Measurements from ENCODE around the gene NKX6-1.

The NKX6-1 gene

DNA sequence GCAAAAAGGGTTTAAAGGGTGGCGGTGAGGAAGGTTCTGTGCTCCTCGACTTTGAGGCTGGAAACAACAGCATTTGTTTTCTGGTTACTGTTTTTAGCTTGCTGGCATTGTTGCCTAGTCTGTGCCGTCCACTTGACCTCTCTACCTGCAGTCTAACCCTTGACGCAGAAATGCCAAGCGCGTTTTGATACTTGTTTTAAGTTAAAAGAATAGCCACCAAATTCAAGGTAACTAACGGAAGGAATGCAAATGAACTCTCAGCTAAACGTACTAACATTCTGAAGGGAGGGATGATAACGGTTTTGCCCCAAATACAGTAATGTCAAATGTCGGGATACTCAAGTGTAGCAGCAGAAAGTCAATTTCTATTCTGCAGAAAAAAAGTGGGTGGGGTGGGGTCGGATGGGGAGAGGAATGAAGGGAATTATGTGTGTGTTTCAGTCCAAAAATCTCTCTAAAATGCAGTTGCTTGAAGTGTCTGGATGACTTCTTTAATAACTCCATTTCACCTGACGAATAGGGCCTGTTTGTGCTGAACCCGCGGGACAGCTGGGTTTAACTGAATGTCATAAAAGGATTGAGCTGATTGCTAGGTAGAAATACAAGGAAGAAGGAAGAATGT is 3.4 kb upstream of the NKX6-1 start:
- Histone ChIP-seq H3K4me1 (ENCODE audit: control insufficient read depth in 1 of 2, insufficient read depth in 1 of 2, low read depth in 1 of 2, low read length in 1 of 2) (peaks cover 10 to 22% of the 10 kb centered on the region in 2 experiments), H3K27me3 (peaks cover 100% of the 10 kb centered on the region), H3K36me3 (no peaks in the 10 kb centered on the region), H3K9me3 (no peaks in the 10 kb centered on the region), H3K4me3 (ENCODE audit: low read depth in 1 of 2, low read length in 1 of 2) (no peak overlapping the region), H3K27ac (no peak overlapping the region)
- TF ChIP-seq, protein P1, sequence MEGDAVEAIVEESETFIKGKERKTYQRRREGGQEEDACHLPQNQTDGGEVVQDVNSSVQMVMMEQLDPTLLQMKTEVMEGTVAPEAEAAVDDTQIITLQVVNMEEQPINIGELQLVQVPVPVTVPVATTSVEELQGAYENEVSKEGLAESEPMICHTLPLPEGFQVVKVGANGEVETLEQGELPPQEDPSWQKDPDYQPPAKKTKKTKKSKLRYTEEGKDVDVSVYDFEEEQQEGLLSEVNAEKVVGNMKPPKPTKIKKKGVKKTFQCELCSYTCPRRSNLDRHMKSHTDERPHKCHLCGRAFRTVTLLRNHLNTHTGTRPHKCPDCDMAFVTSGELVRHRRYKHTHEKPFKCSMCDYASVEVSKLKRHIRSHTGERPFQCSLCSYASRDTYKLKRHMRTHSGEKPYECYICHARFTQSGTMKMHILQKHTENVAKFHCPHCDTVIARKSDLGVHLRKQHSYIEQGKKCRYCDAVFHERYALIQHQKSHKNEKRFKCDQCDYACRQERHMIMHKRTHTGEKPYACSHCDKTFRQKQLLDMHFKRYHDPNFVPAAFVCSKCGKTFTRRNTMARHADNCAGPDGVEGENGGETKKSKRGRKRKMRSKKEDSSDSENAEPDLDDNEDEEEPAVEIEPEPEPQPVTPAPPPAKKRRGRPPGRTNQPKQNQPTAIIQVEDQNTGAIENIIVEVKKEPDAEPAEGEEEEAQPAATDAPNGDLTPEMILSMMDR (IDR thresholded peaks at IDR 0.05), result no peak

DNA sequence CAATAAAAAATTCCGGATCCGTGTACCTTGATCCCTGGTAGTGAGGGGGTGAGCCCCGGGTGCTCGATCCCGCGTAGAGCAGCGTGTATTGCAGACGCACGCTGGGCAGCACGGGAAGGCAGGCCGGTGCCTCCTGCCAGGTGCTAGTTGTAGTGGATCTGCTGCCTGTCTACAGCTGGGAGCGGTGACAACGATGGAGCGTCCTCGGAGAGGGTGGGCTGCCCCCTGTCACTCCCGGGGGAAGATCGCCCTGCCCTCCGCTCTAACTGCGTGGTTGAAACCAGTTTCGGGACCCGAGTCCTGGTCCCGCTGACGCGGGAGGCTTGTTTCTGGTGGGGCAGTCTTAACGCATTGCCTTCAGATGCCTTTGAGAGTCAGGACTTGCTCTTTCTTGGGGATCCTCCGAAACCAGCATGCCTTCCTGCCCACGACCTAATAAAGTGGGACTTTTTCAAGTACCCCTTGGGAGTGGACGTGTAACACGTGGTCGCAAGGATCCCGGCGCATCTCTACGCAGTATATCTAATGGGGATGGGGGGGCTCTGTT is 2.7 kb upstream of the NKX6-1 start:
- Histone ChIP-seq H3K27ac (no peak overlapping the region), H3K4me1 (ENCODE audit: control insufficient read depth in 1 of 2, insufficient read depth in 1 of 2, low read depth in 1 of 2, low read length in 1 of 2) (peaks cover 10 to 28% of the 10 kb centered on the region in 2 experiments), H3K4me3 (ENCODE audit: low read depth in 1 of 2, low read length in 1 of 2) (no peak overlapping the region), H3K27me3 (peaks cover 100% of the 10 kb centered on the region), H3K36me3 (no peaks in the 10 kb centered on the region), H3K9me3 (no peaks in the 10 kb centered on the region)
- TF ChIP-seq, protein P1 (IDR thresholded peaks at IDR 0.05), result no peak

DNA sequence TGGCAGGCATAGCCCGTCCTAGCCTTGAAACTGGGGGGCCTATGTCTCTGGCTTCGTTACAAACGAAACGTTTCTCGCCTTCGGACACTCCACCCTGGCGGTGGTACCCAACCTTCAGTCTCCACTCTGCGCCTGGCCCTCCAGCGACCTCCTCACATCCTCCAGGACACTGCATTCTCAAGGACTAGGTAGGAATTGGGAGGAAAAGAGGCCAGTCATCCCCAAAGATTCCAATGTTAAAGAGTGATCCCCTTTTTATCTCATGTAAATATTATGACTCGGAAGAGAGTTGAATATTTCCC is 2.1 kb upstream of the NKX6-1 start:
- Histone ChIP-seq H3K27me3 (peaks cover 100% of the 10 kb centered on the region), H3K36me3 (no peaks in the 10 kb centered on the region), H3K9me3 (no peaks in the 10 kb centered on the region), H3K4me1 (ENCODE audit: control insufficient read depth in 1 of 2, insufficient read depth in 1 of 2, low read depth in 1 of 2, low read length in 1 of 2) (peaks cover 10 to 33% of the 10 kb centered on the region in 2 experiments), H3K27ac (no peak overlapping the region), H3K4me3 (ENCODE audit: low read depth in 1 of 2, low read length in 1 of 2) (no peak overlapping the region)
- TF ChIP-seq, protein P1 (IDR thresholded peaks at IDR 0.05), result no peak

DNA sequence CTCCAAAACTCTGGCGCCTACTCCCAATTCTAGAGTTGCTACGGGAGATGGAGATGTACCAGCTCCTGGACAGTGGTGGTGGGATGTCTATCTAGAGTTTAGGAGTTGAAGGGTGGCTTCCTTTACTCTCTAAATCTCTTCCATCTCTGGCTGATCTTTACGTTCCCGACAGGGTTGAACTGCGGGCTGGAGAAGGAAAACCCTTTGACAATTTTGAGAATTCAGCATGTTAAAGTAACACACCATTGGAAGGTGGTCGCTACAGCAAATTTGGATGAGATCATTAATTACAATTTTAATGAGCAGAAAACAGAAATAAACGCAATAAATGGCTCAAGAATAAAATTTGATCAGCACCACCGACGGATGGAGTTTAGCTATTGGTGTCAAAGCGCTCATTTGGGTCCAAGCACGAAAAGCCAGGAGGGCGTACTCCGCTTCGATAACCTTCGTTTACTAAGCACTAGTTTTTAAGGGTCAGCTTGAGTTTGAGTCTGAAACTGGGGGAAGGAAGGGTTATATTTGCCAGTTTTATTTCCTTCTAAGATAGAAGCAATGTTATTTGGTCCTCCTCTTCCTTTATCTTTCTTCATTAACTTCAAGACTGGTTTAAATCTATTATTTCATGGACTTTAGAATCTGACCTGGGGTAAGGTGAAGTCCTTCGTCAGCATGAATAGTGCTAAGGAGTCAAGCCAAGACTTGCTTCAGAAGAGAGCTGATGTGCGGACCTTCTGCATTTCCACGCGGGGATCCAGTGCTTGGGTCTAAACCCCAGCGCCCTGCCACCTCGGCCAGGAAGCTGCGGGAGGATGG is 1.5 kb upstream of the NKX6-1 start:
- Histone ChIP-seq H3K4me3 (ENCODE audit: low read depth in 1 of 2, low read length in 1 of 2) (no peak overlapping the region), H3K9me3 (no peaks in the 10 kb centered on the region), H3K4me1 (ENCODE audit: control insufficient read depth in 1 of 2, insufficient read depth in 1 of 2, low read depth in 1 of 2, low read length in 1 of 2) (peaks cover 10 to 33% of the 10 kb centered on the region in 2 experiments), H3K27ac (no peak overlapping the region), H3K36me3 (no peaks in the 10 kb centered on the region), H3K27me3 (peaks cover 100% of the 10 kb centered on the region)
- TF ChIP-seq, protein P1 (IDR thresholded peaks at IDR 0.05), result no peak

DNA sequence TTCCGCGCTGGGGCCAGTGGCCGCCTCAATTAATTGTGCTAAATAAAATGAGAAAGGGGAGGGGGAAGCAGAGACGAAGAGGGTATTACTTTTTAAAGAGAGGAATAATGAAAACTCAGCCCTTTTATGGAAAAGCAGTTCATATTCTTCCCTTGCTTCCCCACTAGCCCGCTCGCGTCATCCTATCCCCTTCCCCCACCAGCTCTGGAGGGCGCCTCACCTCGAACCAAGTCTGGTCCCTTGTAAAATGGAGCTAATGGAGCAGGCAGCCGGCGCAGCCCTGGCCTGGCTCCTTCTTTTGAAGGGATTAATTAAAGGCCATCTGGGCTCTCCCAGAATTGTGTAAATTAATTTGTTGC is 511 bp upstream of the NKX6-1 start:
- H3K36me3 ChIP-seq, result no peaks in the 10 kb centered on the region
- no peaks in the 10 kb centered on the region for H3K9me3 ChIP-seq
- peaks cover 10 to 33% of the 10 kb centered on the region in 2 experiments for H3K4me1 ChIP-seq (ENCODE audit: control insufficient read depth in 1 of 2, insufficient read depth in 1 of 2, low read depth in 1 of 2, low read length in 1 of 2)
- no peak overlapping the region for H3K27ac ChIP-seq
- TF ChIP-seq, protein P1 (IDR thresholded peaks at IDR 0.05), result no peak
- H3K27me3 ChIP-seq, result peaks cover 100% of the 10 kb centered on the region
- peak overlapping the region in 1 of 2 experiments; percentile 39 for H3K4me3 ChIP-seq (ENCODE audit: low read depth in 1 of 2, low read length in 1 of 2)
